Stimulated activated CD8-positive, alpha-beta memory T cell treated with anti-CD3 and anti-CD28 coated beads, Interleukin-15, amount 100 ng/mL, for 1 hour (primary cell): ENCODE data around the gene CCT7.

Experiments
- DNase-seq: peaks from one replicate; pipeline ENCODE4 v3.0.0-alpha.2; 2020; ENCODE audit warnings: low read depth

Gene CCT7

GRCh38 chr2:73294239-73294638 lies 60.1 kb downstream of the CCT7 start:
- DNase-seq: no peak

- no peak for DNase-seq
Observed at GRCh38 chr2:73295751-73296400, 61.8 kb downstream of the CCT7 start.

- DNase-seq: no peak
Observed at GRCh38 chr2:73297151-73297559, 63.0 kb downstream of the CCT7 start.

GRCh38 chr2:73297586-73297985 lies 63.5 kb downstream of the CCT7 start:
- no peak for DNase-seq

GRCh38 chr2:73300926-73301325 lies 66.8 kb downstream of the CCT7 start:
- no peak for DNase-seq

GRCh38 chr2:73301636-73302035 lies 67.5 kb downstream of the CCT7 start:
- no peak for DNase-seq
